ENCODE measurements around the gene POR. TPM values are rescaled to one million over a fixed set of nuclear protein-coding genes. Genes with fewer than 3 reads are reported as not detected.

POR gene
- total RNA-seq, 1 donor: 50.4 TPM

DNA sequence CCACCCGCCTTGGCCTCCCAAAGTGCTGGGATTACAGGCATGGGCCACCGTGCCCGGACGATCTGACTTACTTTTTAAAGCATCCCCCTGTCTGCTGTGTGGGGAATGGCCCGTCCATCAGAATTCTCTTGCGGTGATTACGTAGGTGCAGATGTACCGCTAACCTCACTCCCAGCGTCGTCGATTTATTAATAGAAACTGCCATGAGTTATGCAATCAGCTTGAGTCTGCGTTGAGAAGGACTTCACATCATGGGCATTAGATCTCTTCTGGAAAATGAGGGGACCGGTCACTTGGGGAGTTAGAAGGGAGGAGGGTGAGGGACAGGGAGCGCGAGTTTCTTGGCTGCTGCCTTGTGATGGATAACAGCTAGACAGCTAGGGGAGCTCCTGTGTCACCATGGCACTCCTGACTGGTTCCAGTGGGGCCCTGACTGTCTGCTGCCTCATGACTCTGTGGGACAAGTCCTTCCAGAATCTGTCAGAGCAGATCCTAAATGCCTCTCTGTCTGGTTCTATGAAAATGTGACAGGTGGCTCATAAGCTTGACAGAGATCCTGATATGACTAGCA lies 35.2 kb downstream of the POR start:
- no peak for DNase-seq (ENCODE audit: low read depth in 2 of 3, low spot score in 2 of 3)

DNA sequence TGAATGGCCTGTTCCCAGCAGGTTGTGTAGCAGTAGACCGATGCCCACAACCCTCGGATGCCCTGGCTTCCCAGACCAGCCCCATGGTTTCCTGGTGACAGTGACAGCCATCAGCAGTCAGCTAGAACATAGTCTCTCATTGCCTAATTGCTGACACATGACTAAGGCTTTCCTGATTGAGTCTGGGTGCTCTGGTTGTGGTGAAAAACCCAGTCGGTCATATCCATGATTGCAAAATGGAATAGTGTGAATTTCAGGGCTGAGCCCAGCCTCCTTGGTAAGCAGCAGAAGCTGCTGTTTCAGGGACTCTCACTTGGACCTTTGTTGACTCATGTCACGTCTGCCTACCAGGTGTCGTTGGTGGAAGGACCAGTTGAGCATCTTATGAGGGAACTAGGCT lies 36.6 kb downstream of the POR start:
- peak in 1 of 3 donors; percentile 6 for DNase-seq (ENCODE audit: low read depth in 2 of 3, low spot score in 2 of 3)

GRCh38 chr7:75953431-75953830 lies 38.5 kb downstream of the POR start:
- no peak for DNase-seq (ENCODE audit: low read depth in 2 of 3, low spot score in 2 of 3)

GRCh38 chr7:75953931-75954330 lies 39.0 kb downstream of the POR start:
- DNase-seq (ENCODE audit: low read depth in 2 of 3, low spot score in 2 of 3): no peak

DNA sequence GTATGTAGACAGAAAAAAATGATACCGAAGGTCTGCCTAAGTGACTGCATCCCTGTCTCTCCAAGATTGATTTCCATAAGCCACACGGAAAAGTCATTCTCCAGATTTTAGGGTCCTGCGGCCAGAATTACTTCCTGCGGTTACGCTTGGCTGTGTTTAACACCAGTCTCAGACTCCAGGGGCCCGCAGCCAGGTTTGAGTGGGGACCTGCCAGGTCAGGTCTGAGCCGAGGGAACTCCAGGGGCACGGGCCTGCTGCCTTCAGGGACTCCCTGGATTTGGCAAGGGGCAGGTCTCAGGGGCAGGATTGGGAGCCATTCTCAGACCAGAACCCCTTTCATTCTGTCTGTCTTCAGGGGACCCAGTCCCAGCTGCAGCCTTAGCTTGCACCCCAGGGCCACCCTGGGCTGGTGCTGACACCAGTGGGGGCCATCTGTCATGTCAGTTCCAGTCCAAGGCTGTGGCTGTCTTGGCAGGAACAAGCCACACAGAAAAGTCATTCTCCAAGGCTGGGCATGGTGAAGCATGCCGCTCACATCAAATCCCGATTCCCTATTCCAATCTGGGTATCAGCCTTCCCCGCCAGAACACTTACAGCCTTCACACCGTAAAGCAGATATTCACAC lies 40.5 kb downstream of the POR start:
- DNase-seq (ENCODE audit: low read depth in 2 of 3, low spot score in 2 of 3): no peak

DNA sequence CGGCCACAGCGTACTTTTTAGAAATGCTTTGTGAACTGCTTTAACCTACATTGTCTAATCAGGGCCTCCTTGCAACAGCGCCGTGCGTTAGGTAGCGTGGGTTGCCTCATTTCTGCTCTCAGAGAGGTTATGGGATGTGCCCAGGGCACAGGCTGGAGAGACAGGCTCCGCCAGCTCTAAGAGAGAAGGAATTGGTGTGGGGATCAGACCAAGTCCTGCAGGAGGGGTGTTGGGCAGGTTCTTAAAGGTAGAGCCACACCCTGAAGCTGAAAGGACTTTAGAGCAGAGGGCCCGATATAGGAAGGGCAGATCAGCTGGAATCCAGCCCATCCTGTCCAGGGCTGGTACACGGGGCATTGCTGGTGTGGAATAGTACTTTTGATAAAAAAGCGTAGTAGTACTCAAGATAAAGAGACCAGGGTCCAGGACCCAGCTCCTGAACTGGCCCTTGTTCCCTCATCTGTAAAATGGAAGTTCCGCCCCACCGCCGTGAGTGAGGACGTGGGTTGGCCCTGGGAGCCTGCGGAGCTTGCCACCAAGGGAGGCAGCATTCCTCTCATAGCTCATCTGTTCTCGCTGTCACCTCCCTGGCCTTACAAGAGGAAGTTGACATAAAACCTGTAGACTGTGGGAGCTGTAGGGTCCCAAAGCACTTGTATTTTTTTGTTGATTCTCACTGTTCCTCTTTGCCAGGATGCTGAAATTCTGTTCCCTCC lies 42.2 kb downstream of the POR start:
- no peak for DNase-seq (ENCODE audit: low read depth in 2 of 3, low spot score in 2 of 3)

- DNase-seq (ENCODE audit: low read depth in 2 of 3, low spot score in 2 of 3): no peak
Measured at GRCh38 chr7:75958802-75959543, 44.0 kb downstream of the POR start.

GRCh38 chr7:75960372-75960771 lies 45.4 kb downstream of the POR start:
- DNase-seq (ENCODE audit: low read depth in 2 of 3, low spot score in 2 of 3): no peak

DNA sequence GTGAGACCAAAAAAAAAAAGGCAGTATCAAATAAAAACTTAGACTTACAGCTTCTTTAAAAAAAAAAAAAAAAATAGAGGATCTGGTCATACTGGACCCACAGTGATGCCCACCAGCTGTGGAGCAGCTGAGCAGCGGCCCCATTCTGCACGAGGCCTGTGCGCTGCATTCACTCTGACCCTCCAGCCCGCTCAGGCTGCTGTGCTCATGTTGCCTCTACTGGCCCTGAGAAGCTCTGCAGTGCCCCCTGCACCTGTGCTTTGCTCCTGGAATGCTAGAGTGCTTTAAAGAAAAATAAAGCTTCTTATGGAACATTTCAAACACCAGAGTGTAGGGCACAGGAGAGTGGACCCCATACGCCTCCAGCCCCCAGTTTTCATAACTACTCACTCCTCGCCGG lies 46.3 kb downstream of the POR start:
- no peak for DNase-seq (ENCODE audit: low read depth in 2 of 3, low spot score in 2 of 3)

GRCh38 chr7:75962607-75963380 lies 47.8 kb downstream of the POR start:
- DNase-seq (ENCODE audit: low read depth in 2 of 3, low spot score in 2 of 3): peak in 1 of 3 donors; percentile 12

DNA sequence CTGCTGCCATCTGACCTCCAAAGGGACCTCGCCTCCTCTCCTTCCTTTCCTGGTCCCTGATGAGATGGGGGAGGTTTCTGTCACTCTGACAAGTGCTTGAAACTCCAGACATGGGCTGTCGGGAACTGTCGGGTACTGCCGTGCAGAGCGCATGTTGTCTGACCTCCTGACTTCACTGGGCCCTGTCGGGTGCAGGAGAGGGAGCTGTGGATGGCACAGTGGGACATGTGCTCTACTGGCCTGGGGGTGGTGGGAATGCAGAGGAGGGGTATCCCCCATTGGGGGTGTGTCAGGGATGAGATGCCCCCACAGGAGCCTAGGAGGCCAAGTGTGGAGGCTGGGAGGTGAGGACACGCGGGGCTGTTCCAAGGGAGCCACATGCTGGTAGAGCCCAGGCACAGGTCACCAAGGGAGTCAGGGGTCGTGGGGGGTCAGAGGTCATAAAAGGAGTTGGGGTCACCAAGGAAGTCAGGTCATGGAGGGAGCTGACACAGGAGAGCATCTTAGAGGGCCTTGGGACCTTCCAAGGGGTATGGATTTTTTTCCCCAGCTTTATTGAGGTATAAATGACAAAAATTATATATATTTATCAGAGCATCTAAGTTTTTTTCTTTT lies 48.5 kb downstream of the POR start:
- no peak for DNase-seq (ENCODE audit: low read depth in 2 of 3, low spot score in 2 of 3)

GRCh38 chr7:75965617-75966016 lies 50.7 kb downstream of the POR start:
- DNase-seq (ENCODE audit: low read depth in 2 of 3, low spot score in 2 of 3): no peak

DNA sequence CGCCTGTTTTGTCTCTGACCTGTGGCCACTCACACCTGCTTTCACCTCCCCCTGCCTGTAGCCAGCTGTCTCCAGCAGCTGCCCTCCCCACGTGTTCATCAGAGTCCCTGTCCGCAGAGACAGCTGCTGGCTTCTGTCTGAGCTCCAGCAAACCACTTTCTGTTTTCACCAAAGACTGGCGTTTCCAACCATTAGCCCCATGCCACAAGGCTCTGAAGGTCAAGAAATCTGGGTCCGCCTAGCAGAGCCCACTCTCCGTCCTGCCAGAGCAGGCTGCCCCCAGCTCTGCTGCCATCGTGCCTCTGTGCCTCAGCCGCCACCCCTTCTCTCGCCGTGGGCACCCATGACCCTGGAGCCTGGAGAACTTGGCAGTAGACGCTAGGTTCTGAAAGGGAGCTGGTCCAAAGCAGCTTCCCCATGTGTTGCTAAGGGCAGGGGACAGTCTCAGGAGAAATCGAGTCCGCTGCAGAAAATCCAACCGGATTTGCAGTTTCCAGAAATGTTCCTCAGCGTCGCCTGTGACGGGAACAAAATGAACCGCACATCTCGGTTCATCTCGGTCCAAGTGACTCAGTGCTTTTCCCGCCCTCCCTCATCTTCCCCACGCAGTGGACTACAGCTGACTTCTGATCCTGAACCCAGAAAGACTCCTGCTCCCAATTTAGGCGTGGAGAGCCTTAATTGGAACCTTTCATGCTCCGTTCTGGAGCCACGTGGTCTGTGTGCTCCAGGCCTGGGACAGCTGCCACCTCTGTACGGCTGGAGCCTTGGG lies 51.4 kb downstream of the POR start:
- no peak for DNase-seq (ENCODE audit: low read depth in 2 of 3, low spot score in 2 of 3)

DNA sequence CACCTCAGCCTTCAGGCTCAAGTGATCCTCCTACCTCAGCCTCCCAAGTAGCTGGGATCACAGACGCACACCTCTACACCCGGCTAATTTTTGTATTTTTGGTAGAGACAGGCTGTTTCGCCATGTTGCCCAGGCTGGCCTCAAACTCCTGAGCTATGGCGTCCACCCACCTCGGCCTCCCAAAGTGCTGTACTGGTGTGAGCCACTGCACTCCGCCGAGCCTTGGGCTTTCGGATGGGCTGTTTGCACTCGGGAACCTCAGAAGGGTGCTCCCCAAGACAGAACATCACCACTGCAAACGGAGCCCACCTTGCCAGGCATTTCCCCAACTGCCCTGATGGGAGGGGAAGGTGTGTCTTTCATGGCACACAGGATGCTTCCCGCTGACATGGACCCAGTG lies 52.1 kb downstream of the POR start:
- DNase-seq (ENCODE audit: low read depth in 2 of 3, low spot score in 2 of 3): no peak

- peak in 2 of 3 donors; percentile 36 to 67 for DNase-seq (ENCODE audit: low read depth in 2 of 3, low spot score in 2 of 3)
Measured at GRCh38 chr7:75967487-75967997, 52.6 kb downstream of the POR start.

DNA sequence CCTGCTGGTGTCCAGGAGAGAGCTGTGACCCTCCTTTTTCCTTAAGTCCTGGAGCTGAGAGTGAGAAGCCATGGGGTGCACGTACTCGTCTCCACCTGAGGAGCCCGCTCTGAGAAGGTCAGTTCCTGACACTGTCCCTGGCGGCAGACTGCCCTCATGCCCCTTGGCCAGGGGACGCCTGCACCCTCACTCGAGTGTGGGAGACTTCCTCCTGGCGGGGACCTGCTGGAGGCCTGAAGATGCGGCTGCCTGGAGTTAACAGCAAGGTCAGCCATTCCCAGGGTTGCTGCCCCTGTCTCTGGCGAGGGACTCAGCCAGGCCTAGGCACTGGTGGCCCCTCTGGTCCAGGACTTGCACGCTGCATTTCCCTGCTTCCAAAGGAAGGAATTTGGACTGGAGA lies 53.1 kb downstream of the POR start:
- DNase-seq (ENCODE audit: low read depth in 2 of 3, low spot score in 2 of 3): no peak

DNA sequence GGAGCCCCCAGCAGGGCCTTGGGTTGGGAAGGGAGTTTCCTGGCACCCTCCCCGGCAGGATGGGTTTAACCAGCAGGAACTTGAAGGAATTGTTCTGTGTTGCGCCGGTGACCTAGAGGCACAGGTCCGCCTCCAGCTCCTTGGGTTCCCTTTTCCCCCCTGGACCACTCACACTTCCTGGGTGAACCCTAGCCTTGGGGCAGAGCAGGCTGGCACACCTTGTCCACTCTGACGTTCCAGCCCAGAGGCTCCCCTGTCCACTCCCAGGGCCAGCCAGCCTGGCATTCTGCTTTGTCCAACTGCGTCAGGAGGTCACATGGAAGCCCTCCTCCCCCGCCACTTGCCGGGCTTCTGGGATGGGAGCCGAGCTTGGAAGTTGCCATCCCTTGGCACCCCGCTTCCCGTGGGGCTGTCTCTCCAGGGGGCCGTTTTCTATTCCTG lies 53.6 kb downstream of the POR start:
- no peak for DNase-seq (ENCODE audit: low read depth in 2 of 3, low spot score in 2 of 3)

GRCh38 chr7:75969182-75969581 lies 54.2 kb downstream of the POR start:
- no peak for DNase-seq (ENCODE audit: low read depth in 2 of 3, low spot score in 2 of 3)
